NCI-H146 treated with DMSO at 0.1 percent for 48 hours (cell line): Measurements from ENCODE around the gene INAFM1.
"Not testable (repeated sequence)": the region's sequence is repeated elsewhere in the genome, so short reads cannot be mapped to it uniquely, and the experiment has no call there.

Experiments used
- DNase-seq: peaks from one replicate; lab custom pipeline; 2025; ENCODE audit not compliant: unreplicated experiment; lab: John Stamatoyannopoulos, UW

The INAFM1 gene

GRCh38 chr19:47267350-47267759 is 7.3 kb upstream of the INAFM1 start:
- DNase-seq, result no peak

GRCh38 chr19:47268028-47268427 is 6.7 kb upstream of the INAFM1 start:
- DNase-seq, result no peak

GRCh38 chr19:47269596-47269995 is 5.1 kb upstream of the INAFM1 start:
- no peak for DNase-seq

GRCh38 chr19:47270408-47270807 is 4.3 kb upstream of the INAFM1 start:
- DNase-seq, result no peak

- no peak for DNase-seq
Measured at GRCh38 chr19:47271949-47272348, 2.7 kb upstream of the INAFM1 start.

GRCh38 chr19:47272448-47273312 is 2.0 kb upstream of the INAFM1 start:
- no peak for DNase-seq

GRCh38 chr19:47273313-47274070 is 1.2 kb upstream of the INAFM1 start:
- DNase-seq, result peak; percentile 77

- no peak for DNase-seq
Measured at GRCh38 chr19:47274891-47275761, 441 bp downstream of the INAFM1 start.

- no peak for DNase-seq
Measured at GRCh38 chr19:47275791-47276461, 1.2 kb downstream of the INAFM1 start.

- not testable (repeated sequence) for DNase-seq
Measured at GRCh38 chr19:47276513-47276912, 1.8 kb downstream of the INAFM1 start.

GRCh38 chr19:47280183-47280797 is 5.6 kb downstream of the INAFM1 start:
- no peak for DNase-seq

- no peak for DNase-seq
Measured at GRCh38 chr19:47283405-47284059, 8.8 kb downstream of the INAFM1 start.

- DNase-seq, result peak; percentile 40
Measured at GRCh38 chr19:47284324-47284899, 9.7 kb downstream of the INAFM1 start.

GRCh38 chr19:47296036-47296435 is 21.4 kb downstream of the INAFM1 start:
- peak; percentile 84 for DNase-seq

GRCh38 chr19:47300867-47301266 is 26.2 kb downstream of the INAFM1 start:
- not testable (repeated sequence) for DNase-seq

- no peak for DNase-seq
Measured at GRCh38 chr19:47302249-47302648, 27.6 kb downstream of the INAFM1 start.

- no peak for DNase-seq
Measured at GRCh38 chr19:47303966-47304365, 29.3 kb downstream of the INAFM1 start.

GRCh38 chr19:47305309-47305751 is 30.6 kb downstream of the INAFM1 start:
- peak; percentile 40 for DNase-seq

- no peak for DNase-seq
Measured at GRCh38 chr19:47306303-47306702, 31.6 kb downstream of the INAFM1 start.
